GM12878 (cell line): ENCODE results near the gene EHD1.
A peak's percentile ranks its signal among the peaks of the same experiment; 100 is the strongest.

Experiments used
- ETV6 ChIP-seq, 2 experiments: fragments of 450-650 bp in 1 of 2; IDR thresholded peaks in 1 of 2; conservative IDR thresholded peaks in 1 of 2; 2 replicates each; pipeline ENCODE4 v1.6.1; 2014; ENCODE audit warnings: antibody characterized with exemption in 1 of 2, borderline replicate concordance in 1 of 2, low read depth in 1 of 2, mild to moderate bottlenecking in 1 of 2, moderate library complexity in 1 of 2
- EZH2 ChIP-seq: IDR thresholded peaks from 2 replicates; pipeline ENCODE4 v1.6.1; 2012; ENCODE audit warnings: low read depth, mild to moderate bottlenecking, control low read depth, inconsistent platforms, low read length, borderline replicate concordance; ENCODE audit not compliant: control insufficient read depth
- HDAC6 ChIP-seq: fragments of 200-600 bp; sonication (generic); IDR thresholded peaks from one replicate; pipeline ENCODE4 v1.8.0; 2017; ENCODE audit warnings: antibody characterized with exemption; ENCODE audit not compliant: unreplicated experiment
- KDM1A ChIP-seq: fragments of 200-600 bp; sonication (generic); IDR thresholded peaks from 2 replicates; pipeline ENCODE4 v1.6.1; 2016; ENCODE audit warnings: borderline replicate concordance
- MEF2A ChIP-seq: IDR thresholded peaks from 2 replicates; pipeline ENCODE4 v1.6.1; 2011; ENCODE audit warnings: low read depth, mild to moderate bottlenecking, low read length, moderate library complexity; ENCODE audit not compliant: insufficient read depth
- MYC ChIP-seq: IDR thresholded peaks from 2 replicates; pipeline ENCODE4 v1.6.1; 2011; ENCODE audit warnings: mild to moderate bottlenecking, low read length, moderate library complexity, inconsistent platforms; ENCODE audit not compliant: insufficient read depth, insufficient replicate concordance, insufficient read length, severe bottlenecking
- POLR2A ChIP-seq: IDR thresholded peaks from 2 replicates; pipeline ENCODE4 v1.6.1; 2011; ENCODE audit warnings: low read depth, mild to moderate bottlenecking, low read length
- SIX5 ChIP-seq: IDR thresholded peaks from 2 replicates; pipeline ENCODE4 v1.6.1; 2011; ENCODE audit warnings: mild to moderate bottlenecking, low read depth, low read length, moderate library complexity; ENCODE audit not compliant: severe bottlenecking
- SUZ12 ChIP-seq: fragments of 200-600 bp; sonication (generic); IDR thresholded peaks from one replicate; pipeline ENCODE4 v1.6.1; 2018; ENCODE audit warnings: antibody characterized with exemption, mild to moderate bottlenecking; ENCODE audit not compliant: unreplicated experiment
- TF ChIP-seq, protein P1 (sequence below), 3 experiments: IDR thresholded peaks in 2 of 3; conservative IDR thresholded peaks in 1 of 3; 2 replicates each; pipeline ENCODE4 v1.5.1; 2011; ENCODE audit warnings: low read depth in 3 of 3, low read length in 3 of 3, mild to moderate bottlenecking in 3 of 3, control low read depth in 2 of 3, moderate library complexity in 2 of 3, inconsistent platforms in 1 of 3, mixed read lengths in 1 of 3; ENCODE audit not compliant: control insufficient read depth in 2 of 3, insufficient read depth in 1 of 3; ENCODE audit errors: extremely low read depth in 1 of 3
- TF ChIP-seq, protein P2 (sequence below): IDR thresholded peaks from 2 replicates; pipeline ENCODE4 v1.6.1; 2011; ENCODE audit warnings: low read depth, mild to moderate bottlenecking, low read length, moderate library complexity, borderline replicate concordance; ENCODE audit errors: extremely low read depth
- TF ChIP-seq, protein P3 (sequence below): IDR thresholded peaks from 2 replicates; pipeline ENCODE4 v1.6.1; 2012; ENCODE audit warnings: low read depth, low read length, improper control_type of control experiment
- TF ChIP-seq, protein P4 (sequence below): IDR thresholded peaks from 2 replicates; pipeline ENCODE4 v1.6.1; 2011; ENCODE audit warnings: low read depth, low read length, improper control_type of control experiment, borderline replicate concordance

DNA sequence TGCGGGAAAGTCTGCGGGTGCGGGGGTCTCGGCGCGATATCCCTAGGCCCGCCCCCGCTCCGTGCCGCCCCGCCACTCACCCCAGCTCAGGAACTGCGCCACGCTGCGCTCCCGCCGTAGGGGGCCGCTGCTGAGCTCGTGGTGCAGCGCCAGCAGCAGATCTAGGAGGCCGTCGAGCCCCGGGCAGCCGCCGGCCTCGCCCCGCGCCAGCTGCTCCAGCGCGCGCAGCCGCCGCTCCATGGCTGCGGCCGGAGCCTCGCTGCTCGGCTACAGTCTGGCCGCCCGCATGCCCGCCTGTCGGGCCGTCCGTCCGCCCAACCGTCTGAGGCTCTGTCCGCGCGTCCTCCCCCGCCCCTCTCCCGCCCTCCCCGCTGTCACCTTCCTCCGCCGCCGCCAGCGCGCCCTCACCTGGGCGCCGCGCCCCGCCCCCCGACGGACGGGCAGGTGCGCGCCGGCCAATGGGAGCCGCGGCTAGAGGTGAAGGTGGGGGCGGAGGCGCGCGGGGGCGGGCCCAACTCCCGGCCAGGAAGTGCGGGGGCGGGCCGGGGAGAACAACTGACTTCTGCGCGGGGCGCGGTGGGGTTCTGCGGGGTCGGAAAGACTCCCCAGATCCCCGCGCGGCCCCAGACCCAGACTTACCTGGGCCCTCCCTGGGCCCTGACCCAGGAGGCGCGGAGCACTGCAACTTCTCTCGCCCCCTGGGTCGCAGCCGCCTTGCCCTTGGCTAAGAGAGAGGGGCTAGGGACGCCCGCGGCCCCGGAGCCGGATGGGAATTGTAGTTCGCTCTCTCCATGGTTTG, 33.9 kb downstream of the EHD1 start, which contains the start of gene CDC42BPG:
- TF ChIP-seq, protein P1, sequence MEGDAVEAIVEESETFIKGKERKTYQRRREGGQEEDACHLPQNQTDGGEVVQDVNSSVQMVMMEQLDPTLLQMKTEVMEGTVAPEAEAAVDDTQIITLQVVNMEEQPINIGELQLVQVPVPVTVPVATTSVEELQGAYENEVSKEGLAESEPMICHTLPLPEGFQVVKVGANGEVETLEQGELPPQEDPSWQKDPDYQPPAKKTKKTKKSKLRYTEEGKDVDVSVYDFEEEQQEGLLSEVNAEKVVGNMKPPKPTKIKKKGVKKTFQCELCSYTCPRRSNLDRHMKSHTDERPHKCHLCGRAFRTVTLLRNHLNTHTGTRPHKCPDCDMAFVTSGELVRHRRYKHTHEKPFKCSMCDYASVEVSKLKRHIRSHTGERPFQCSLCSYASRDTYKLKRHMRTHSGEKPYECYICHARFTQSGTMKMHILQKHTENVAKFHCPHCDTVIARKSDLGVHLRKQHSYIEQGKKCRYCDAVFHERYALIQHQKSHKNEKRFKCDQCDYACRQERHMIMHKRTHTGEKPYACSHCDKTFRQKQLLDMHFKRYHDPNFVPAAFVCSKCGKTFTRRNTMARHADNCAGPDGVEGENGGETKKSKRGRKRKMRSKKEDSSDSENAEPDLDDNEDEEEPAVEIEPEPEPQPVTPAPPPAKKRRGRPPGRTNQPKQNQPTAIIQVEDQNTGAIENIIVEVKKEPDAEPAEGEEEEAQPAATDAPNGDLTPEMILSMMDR (IDR thresholded peaks at IDR 0.05 in 2 of 3, conservative IDR thresholded peaks at IDR 0.05 in 1 of 3; ENCODE audit: control insufficient read depth in 2 of 3, extremely low read depth in 1 of 3, insufficient read depth in 1 of 3, low read depth in 3 of 3, low read length in 3 of 3), result peak; percentile 49 to 80 (median 73); a peak in 5 of 6 replicates
- TF ChIP-seq MEF2A (no peak), SUZ12 (no peak), EZH2 (no peak), ETV6 (conservative IDR thresholded peaks at IDR 0.05 in 1 of 2, IDR thresholded peaks at IDR 0.05 in 1 of 2; ENCODE audit: borderline replicate concordance in 1 of 2, low read depth in 1 of 2) (no peak), MYC (no peak), HDAC6 (no peak), SIX5 (peak; percentile 47), KDM1A (no peak), POLR2A (no peak; the same call in 1 of the 2 replicates)
- TF ChIP-seq, protein P2, sequence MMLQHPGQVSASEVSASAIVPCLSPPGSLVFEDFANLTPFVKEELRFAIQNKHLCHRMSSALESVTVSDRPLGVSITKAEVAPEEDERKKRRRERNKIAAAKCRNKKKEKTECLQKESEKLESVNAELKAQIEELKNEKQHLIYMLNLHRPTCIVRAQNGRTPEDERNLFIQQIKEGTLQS, result no peak
- TF ChIP-seq, protein P3, sequence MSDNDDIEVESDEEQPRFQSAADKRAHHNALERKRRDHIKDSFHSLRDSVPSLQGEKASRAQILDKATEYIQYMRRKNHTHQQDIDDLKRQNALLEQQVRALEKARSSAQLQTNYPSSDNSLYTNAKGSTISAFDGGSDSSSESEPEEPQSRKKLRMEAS, result peak; percentile 28; the same call in 1 of the 2 replicates
- TF ChIP-seq, protein P4, sequence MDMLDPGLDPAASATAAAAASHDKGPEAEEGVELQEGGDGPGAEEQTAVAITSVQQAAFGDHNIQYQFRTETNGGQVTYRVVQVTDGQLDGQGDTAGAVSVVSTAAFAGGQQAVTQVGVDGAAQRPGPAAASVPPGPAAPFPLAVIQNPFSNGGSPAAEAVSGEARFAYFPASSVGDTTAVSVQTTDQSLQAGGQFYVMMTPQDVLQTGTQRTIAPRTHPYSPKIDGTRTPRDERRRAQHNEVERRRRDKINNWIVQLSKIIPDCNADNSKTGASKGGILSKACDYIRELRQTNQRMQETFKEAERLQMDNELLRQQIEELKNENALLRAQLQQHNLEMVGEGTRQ, result no peak
